NB4 (cell line): ENCODE results near the gene DDX5.

Experiments
- DNase-seq: peaks from one replicate; pipeline ENCODE4 v3.0.0; 2010; ENCODE audit warnings: low read depth
- H3K4me3 ChIP-seq: one replicate; pipeline ENCODE4 v1.5.1; 2011; ENCODE audit warnings: mild to moderate bottlenecking, low read depth, low read length, moderate library complexity
- CTCF ChIP-seq: IDR thresholded peaks from one replicate; pipeline ENCODE4 v1.5.1; 2012; ENCODE audit warnings: low read depth, low read length
- MAX ChIP-seq: IDR thresholded peaks from 2 replicates; pipeline ENCODE4 v1.6.1; 2011; ENCODE audit warnings: low read depth, low read length
- MYC ChIP-seq: IDR thresholded peaks from 2 replicates; pipeline ENCODE4 v1.6.1; 2011; ENCODE audit warnings: low read depth, low read length
- POLR2A ChIP-seq: IDR thresholded peaks from 2 replicates; pipeline ENCODE4 v1.6.1; 2011; ENCODE audit warnings: mild to moderate bottlenecking; ENCODE audit not compliant: insufficient read length; ENCODE audit errors: extremely low read depth

The DDX5 gene

GRCh38 chr17:64507413-64507782, 1.3 kb upstream of the DDX5 start:
- H3K4me3 ChIP-seq = peak overlapping the region; percentile 99
- TF ChIP-seq MAX (no peak), CTCF (peak; percentile 43)
- DNase-seq = peak; percentile 80

- peak; percentile 90 for TF ChIP-seq MAX
- no peak for TF ChIP-seq CTCF
- peak; percentile 80; the same call in 1 of the 2 replicates for TF ChIP-seq MYC
- TF ChIP-seq POLR2A = peak; percentile 54
- DNase-seq = peak; percentile 97
- peak within 1 kb of the TSS; percentile 99 for H3K4me3 ChIP-seq
Measured at GRCh38 chr17:64506576-64507412, 705 bp upstream of the DDX5 start, which contains the start of gene CEP95. TSS of gene CEP95 (plus strand) at chr17:64506977. CDS start at chr17:64507098, 121 bp downstream.

- DNase-seq = peak; percentile 89
- peak overlapping the region; percentile 99 for H3K4me3 ChIP-seq
- TF ChIP-seq CTCF = no peak
- peak; percentile 98 for TF ChIP-seq MYC
- TF ChIP-seq POLR2A = peak; percentile 47
- peak; percentile 93 for TF ChIP-seq MAX
Measured at GRCh38 chr17:64505340-64506200, 519 bp downstream of the DDX5 start.

- TF ChIP-seq POLR2A = no peak
- TF ChIP-seq CTCF = no peak
- TF ChIP-seq MYC = no peak
- TF ChIP-seq MAX = no peak
- H3K4me3 ChIP-seq = peak overlapping the region; percentile 99
- DNase-seq = no peak
Measured at GRCh38 chr17:64504769-64505339, 1.2 kb downstream of the DDX5 start.

GRCh38 chr17:64503821-64504768, 2.0 kb downstream of the DDX5 start:
- no peak for TF ChIP-seq MAX
- no peak for TF ChIP-seq CTCF
- TF ChIP-seq MYC = no peak
- no peak for TF ChIP-seq POLR2A
- no peak for DNase-seq

More at GRCh38 chr17:64503821-64504768, 2.0 kb downstream of the DDX5 start:
- H3K4me3 ChIP-seq = peak overlapping the region; percentile 99
